ENCODE results near the gene CHST4. TPM values are rescaled to one million over a fixed set of nuclear protein-coding genes. Genes with fewer than 3 reads are reported as not detected.

CHST4 gene
- total RNA-seq, 1 experiment from 2014 or later = 3.1 TPM

DNA sequence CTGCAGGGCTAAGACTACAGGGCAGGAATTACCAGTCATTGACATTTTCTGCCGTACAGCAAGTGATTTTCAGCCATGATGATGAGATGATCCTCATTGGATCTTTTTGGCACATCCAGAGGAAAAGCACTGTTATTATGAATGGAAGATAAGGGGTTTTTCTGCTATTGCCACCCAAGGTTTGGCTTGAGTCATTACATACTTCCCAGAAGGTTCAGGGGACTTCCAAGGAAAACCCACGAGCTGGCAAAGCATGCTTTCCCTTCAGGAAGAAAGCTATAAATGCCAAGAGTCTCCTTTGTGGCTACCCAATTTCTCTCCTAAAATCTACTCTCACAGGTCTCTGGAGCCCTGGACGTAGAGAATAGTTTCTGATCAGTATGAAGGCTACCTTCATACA, 6.1 kb downstream of the CHST4 start:
- Histone ChIP-seq H3K4me2 (no peak overlapping the region), H3K4me3 (no peak overlapping the region), H3K4me1 (replicated peaks; ENCODE audit: insufficient read depth) (peaks cover 21% of the 10 kb centered on the region), H2AFZ (no peak overlapping the region), H3K9me2 (ENCODE audit: insufficient read depth) (no peaks in the 10 kb centered on the region), H3K79me2 (ENCODE audit: low read depth) (0 out of 2 replicates have a peak, but pooled peaks cover 2% of the 10 kb centered on the region), H3K9me3 (ENCODE audit: insufficient read depth, low read depth) (no peaks in the 10 kb centered on the region), H3K27me3 (ENCODE audit: insufficient read depth, low read depth) (no peaks in the 10 kb centered on the region), H3K27ac (no peak overlapping the region), H4K20me1 (ENCODE audit: insufficient read depth) (no peaks in the 10 kb centered on the region), H3K36me3 (ENCODE audit: low read depth) (no peaks in the 10 kb centered on the region), H3F3A (ENCODE audit: insufficient read depth, low read depth) (peaks cover 15% of the 10 kb centered on the region; the same call in 1 of the 2 replicates)
- ChIA-PET POLR2A (ENCODE audit: unreplicated experiment) (no interaction called here), CTCF (no interaction called here)
- no peak for DNase-seq
- no TSS peak for BruUV-seq (replicated peaks)
- TF ChIP-seq, protein P1, sequence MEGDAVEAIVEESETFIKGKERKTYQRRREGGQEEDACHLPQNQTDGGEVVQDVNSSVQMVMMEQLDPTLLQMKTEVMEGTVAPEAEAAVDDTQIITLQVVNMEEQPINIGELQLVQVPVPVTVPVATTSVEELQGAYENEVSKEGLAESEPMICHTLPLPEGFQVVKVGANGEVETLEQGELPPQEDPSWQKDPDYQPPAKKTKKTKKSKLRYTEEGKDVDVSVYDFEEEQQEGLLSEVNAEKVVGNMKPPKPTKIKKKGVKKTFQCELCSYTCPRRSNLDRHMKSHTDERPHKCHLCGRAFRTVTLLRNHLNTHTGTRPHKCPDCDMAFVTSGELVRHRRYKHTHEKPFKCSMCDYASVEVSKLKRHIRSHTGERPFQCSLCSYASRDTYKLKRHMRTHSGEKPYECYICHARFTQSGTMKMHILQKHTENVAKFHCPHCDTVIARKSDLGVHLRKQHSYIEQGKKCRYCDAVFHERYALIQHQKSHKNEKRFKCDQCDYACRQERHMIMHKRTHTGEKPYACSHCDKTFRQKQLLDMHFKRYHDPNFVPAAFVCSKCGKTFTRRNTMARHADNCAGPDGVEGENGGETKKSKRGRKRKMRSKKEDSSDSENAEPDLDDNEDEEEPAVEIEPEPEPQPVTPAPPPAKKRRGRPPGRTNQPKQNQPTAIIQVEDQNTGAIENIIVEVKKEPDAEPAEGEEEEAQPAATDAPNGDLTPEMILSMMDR (conservative IDR thresholded peaks at IDR 0.05) = no peak
- TF ChIP-seq EZH2 (IDR thresholded peaks at IDR 0.05; ENCODE audit: low read depth) = no peak
- intact Hi-C loops (cut with micrococcal nuclease; ENCODE audit: unreplicated experiment) = no loop called here

DNA sequence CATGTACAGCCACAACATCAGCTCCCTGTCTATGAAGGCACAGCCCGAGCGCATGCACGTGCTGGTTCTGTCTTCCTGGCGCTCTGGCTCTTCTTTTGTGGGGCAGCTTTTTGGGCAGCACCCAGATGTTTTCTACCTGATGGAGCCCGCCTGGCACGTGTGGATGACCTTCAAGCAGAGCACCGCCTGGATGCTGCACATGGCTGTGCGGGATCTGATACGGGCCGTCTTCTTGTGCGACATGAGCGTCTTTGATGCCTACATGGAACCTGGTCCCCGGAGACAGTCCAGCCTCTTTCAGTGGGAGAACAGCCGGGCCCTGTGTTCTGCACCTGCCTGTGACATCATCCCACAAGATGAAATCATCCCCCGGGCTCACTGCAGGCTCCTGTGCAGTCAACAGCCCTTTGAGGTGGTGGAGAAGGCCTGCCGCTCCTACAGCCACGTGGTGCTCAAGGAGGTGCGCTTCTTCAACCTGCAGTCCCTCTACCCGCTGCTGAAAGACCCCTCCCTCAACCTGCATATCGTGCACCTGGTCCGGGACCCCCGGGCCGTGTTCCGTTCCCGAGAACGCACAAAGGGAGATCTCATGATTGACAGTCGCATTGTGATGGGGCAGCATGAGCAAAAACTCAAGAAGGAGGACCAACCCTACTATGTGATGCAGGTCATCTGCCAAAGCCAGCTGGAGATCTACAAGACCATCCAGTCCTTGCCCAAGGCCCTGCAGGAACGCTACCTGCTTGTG, 10.7 kb downstream of the CHST4 start:
- Histone ChIP-seq H3K9me2 (ENCODE audit: insufficient read depth) (no peaks in the 10 kb centered on the region), H3K4me3 (no peak overlapping the region), H3K4me1 (replicated peaks; ENCODE audit: insufficient read depth) (no peaks in the 10 kb centered on the region), H3K36me3 (ENCODE audit: low read depth) (no peaks in the 10 kb centered on the region), H3K79me2 (ENCODE audit: low read depth) (no peaks in the 10 kb centered on the region), H3F3A (ENCODE audit: insufficient read depth, low read depth) (no peaks in the 10 kb centered on the region), H3K4me2 (no peak overlapping the region), H3K27ac (no peak overlapping the region), H4K20me1 (ENCODE audit: insufficient read depth) (no peaks in the 10 kb centered on the region), H3K27me3 (ENCODE audit: insufficient read depth, low read depth) (no peaks in the 10 kb centered on the region), H2AFZ (no peak overlapping the region), H3K9me3 (ENCODE audit: insufficient read depth, low read depth) (no peaks in the 10 kb centered on the region)
- ChIA-PET CTCF (interaction anchor here (1.1 kb wide), 1 partner anchor 37 kb away, joined by 3 read pairs; no protein-coding TSS in a partner anchor), POLR2A (ENCODE audit: unreplicated experiment) (no interaction called here)
- intact Hi-C loops (cut with micrococcal nuclease; ENCODE audit: unreplicated experiment) = loop anchor here (1.0 to 5.0 kb wide), 3 partner anchors 36 to 125 kb away; no protein-coding TSS in a partner anchor
- TF ChIP-seq, protein P1 (conservative IDR thresholded peaks at IDR 0.05) = no peak
- TF ChIP-seq EZH2 (IDR thresholded peaks at IDR 0.05; ENCODE audit: low read depth) = no peak
- BruUV-seq (replicated peaks) = no TSS peak
- DNase-seq = no peak

DNA sequence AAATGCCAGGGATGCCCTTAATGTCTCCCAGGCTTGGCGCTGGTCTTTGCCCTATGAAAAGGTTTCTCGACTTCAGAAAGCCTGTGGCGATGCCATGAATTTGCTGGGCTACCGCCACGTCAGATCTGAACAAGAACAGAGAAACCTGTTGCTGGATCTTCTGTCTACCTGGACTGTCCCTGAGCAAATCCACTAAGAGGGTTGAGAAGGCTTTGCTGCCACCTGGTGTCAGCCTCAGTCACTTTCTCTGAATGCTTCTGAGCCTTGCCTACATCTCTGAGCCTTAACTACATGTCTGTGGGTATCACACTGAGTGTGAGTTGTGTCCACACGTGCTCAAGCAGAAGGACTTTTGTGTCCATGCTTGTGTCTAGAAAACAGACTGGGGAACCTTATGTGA, 11.4 kb downstream of the CHST4 start:
- Histone ChIP-seq H3F3A (ENCODE audit: insufficient read depth, low read depth) (no peaks in the 10 kb centered on the region), H3K4me3 (no peak overlapping the region), H4K20me1 (ENCODE audit: insufficient read depth) (no peaks in the 10 kb centered on the region), H3K79me2 (ENCODE audit: low read depth) (no peaks in the 10 kb centered on the region), H3K4me1 (replicated peaks; ENCODE audit: insufficient read depth) (no peaks in the 10 kb centered on the region), H3K9me3 (ENCODE audit: insufficient read depth, low read depth) (no peaks in the 10 kb centered on the region), H3K36me3 (ENCODE audit: low read depth) (no peaks in the 10 kb centered on the region), H3K27me3 (ENCODE audit: insufficient read depth, low read depth) (no peaks in the 10 kb centered on the region), H3K4me2 (no peak overlapping the region), H2AFZ (no peak overlapping the region), H3K9me2 (ENCODE audit: insufficient read depth) (no peaks in the 10 kb centered on the region), H3K27ac (no peak overlapping the region)
- intact Hi-C loops (cut with micrococcal nuclease; ENCODE audit: unreplicated experiment) = loop anchor here (1.0 to 5.0 kb wide), 3 partner anchors 37 to 125 kb away; no protein-coding TSS in a partner anchor
- CTCF ChIA-PET = interaction anchor here (0.9 to 1.4 kb wide), 2 partner anchors 11 to 36 kb away, joined by 4 to 7 read pairs; partner anchors contain the start of gene CHST4
- no TSS peak for BruUV-seq (replicated peaks)
- POLR2A ChIA-PET (ENCODE audit: unreplicated experiment) = no interaction called here
- DNase-seq = peak; percentile 62 to 65
- TF ChIP-seq EZH2 (IDR thresholded peaks at IDR 0.05; ENCODE audit: low read depth) = no peak
- TF ChIP-seq, protein P1 (conservative IDR thresholded peaks at IDR 0.05) = peak; percentile 83
